Stimulated activated naive CD8-positive, alpha-beta T cell treated with anti-CD3 and anti-CD28 coated beads, Interleukin-15, amount 100 ng/mL, for 72 hours (primary cell): Measurements from ENCODE around the gene MMAA.
A peak's percentile ranks its signal among the peaks of the same experiment; 100 is the strongest.
"Not testable (repeated sequence)": the region's sequence is repeated elsewhere in the genome, so short reads cannot be mapped to it uniquely, and the experiment has no call there.

Experiments
- ATAC-seq: fragments of 150-1000 bp; cut with Tn5 transposase; 2 replicates; pipeline ENCODE4 v1.10.0; 2021; ENCODE audit warnings: mild to moderate bottlenecking, moderate library complexity
- DNase-seq, 2 donors: peaks; one replicate each; pipeline ENCODE4 v3.0.0; 2021 to 2022
- H3K27ac Mint-ChIP-seq, 2 donors: one replicate each; pipeline ENCODE4 v1.8.0; 2022; ENCODE audit warnings: mild to moderate bottlenecking in 2 of 2, mixed read lengths in 2 of 2, moderate library complexity in 2 of 2
- H3K27me3 Mint-ChIP-seq: one replicate; pipeline ENCODE4 v1.8.0; 2022; ENCODE audit warnings: mixed read lengths
- H3K4me1 Mint-ChIP-seq: one replicate; pipeline ENCODE4 v1.8.0; 2022; ENCODE audit warnings: mild to moderate bottlenecking, mixed read lengths
- H3K4me3 Mint-ChIP-seq, 2 donors: one replicate each; pipeline ENCODE4 v1.8.0; 2022; ENCODE audit warnings: mild to moderate bottlenecking in 2 of 2, mixed read lengths in 2 of 2, moderate library complexity in 1 of 2
- H3K9me3 Mint-ChIP-seq, 2 donors: one replicate each; pipeline ENCODE4 v1.8.0; 2022; ENCODE audit warnings: mixed read lengths in 2 of 2

Gene MMAA

GRCh38 chr4:145618932-145619638 lies at the start of gene MMAA:
TSS of gene MMAA (plus strand) at chr4:145619385. CDS start at chr4:145639140, 19,755 bp downstream.
- Mint-ChIP-seq H3K9me3 (peaks cover 5 to 7% of the 10 kb centered on the region in 2 donors), H3K4me3 (peak within 1 kb of the TSS; percentile 90 to 99), H3K27me3 (peaks cover 8% of the 10 kb centered on the region), H3K4me1 (peaks cover 49% of the 10 kb centered on the region), H3K27ac (peak within 1 kb of the TSS; percentile 99 to 100)
- DNase-seq: peak; percentile 96
- ATAC-seq: peak; percentile 94

- H3K27ac Mint-ChIP-seq, ATAC-seq, H3K4me3 Mint-ChIP-seq, H3K4me1 Mint-ChIP-seq, DNase-seq: not testable (repeated sequence)
- H3K9me3 Mint-ChIP-seq: peaks cover 18 to 21% of the 10 kb centered on the region in 2 donors
- peaks cover 47% of the 10 kb centered on the region for H3K27me3 Mint-ChIP-seq
These were observed 44.6 kb upstream of the MMAA start for GRCh38 chr4:145574546-145574945.

- Mint-ChIP-seq H3K27ac (no peak overlapping the region), H3K4me1 (no peaks in the 10 kb centered on the region), H3K27me3 (peaks cover 47% of the 10 kb centered on the region), H3K4me3 (no peak overlapping the region), H3K9me3 (peaks cover 5 to 13% of the 10 kb centered on the region in 2 donors)
- no peak for ATAC-seq
- no peak for DNase-seq
These were observed 38.3 kb upstream of the MMAA start for GRCh38 chr4:145580906-145581305.

- H3K4me3 Mint-ChIP-seq: no peak overlapping the region
- H3K27me3 Mint-ChIP-seq: peaks cover 36% of the 10 kb centered on the region
- DNase-seq (no peak), ATAC-seq (no peak)
- H3K4me1 Mint-ChIP-seq: no peaks in the 10 kb centered on the region
- H3K27ac Mint-ChIP-seq: no peak overlapping the region
- peaks cover 5 to 13% of the 10 kb centered on the region in 2 donors for H3K9me3 Mint-ChIP-seq
These were observed 35.8 kb upstream of the MMAA start for GRCh38 chr4:145583191-145584055.

GRCh38 chr4:145587088-145587754 lies 32.0 kb upstream of the MMAA start:
- no peak overlapping the region for H3K27ac Mint-ChIP-seq
- ATAC-seq: no peak
- DNase-seq: no peak
- H3K27me3 Mint-ChIP-seq: peaks cover 20% of the 10 kb centered on the region
- H3K4me1 Mint-ChIP-seq: no peaks in the 10 kb centered on the region
- H3K4me3 Mint-ChIP-seq: no peak overlapping the region
- H3K9me3 Mint-ChIP-seq: no peaks in the 10 kb centered on the region

- not testable (repeated sequence) for H3K4me1 Mint-ChIP-seq, H3K27ac Mint-ChIP-seq, H3K4me3 Mint-ChIP-seq, ATAC-seq, H3K9me3 Mint-ChIP-seq, DNase-seq
- peaks cover 33% of the 10 kb centered on the region for H3K27me3 Mint-ChIP-seq
These were observed 29.8 kb upstream of the MMAA start for GRCh38 chr4:145589381-145589780.

- no peak for ATAC-seq
- no peaks in the 10 kb centered on the region for H3K4me1 Mint-ChIP-seq
- no peak for DNase-seq
- no peak overlapping the region for H3K27ac Mint-ChIP-seq
- H3K9me3 Mint-ChIP-seq: peaks cover 0 to 4% of the 10 kb centered on the region in 2 donors
- H3K27me3 Mint-ChIP-seq: peaks cover 41% of the 10 kb centered on the region
- no peak overlapping the region for H3K4me3 Mint-ChIP-seq
These were observed 29.1 kb upstream of the MMAA start for GRCh38 chr4:145589916-145590702.

- Mint-ChIP-seq H3K27me3 (peaks cover 7% of the 10 kb centered on the region), H3K27ac (no peak overlapping the region), H3K4me1 (no peaks in the 10 kb centered on the region), H3K4me3 (no peak overlapping the region), H3K9me3 (peaks cover 15 to 17% of the 10 kb centered on the region in 2 donors)
- ATAC-seq: no peak
- no peak for DNase-seq
These were observed 16.9 kb upstream of the MMAA start for GRCh38 chr4:145602129-145602760.

GRCh38 chr4:145605941-145606340 lies 13.2 kb upstream of the MMAA start:
- Mint-ChIP-seq H3K27me3 (peaks cover 9% of the 10 kb centered on the region), H3K4me1 (no peaks in the 10 kb centered on the region), H3K27ac (no peak overlapping the region), H3K9me3 (peaks cover 15 to 17% of the 10 kb centered on the region in 2 donors), H3K4me3 (no peak overlapping the region)
- ATAC-seq: no peak
- DNase-seq: no peak

GRCh38 chr4:145609481-145610427 lies 9.4 kb upstream of the MMAA start:
- Mint-ChIP-seq H3K4me1 (peaks cover 15% of the 10 kb centered on the region), H3K9me3 (peaks cover 15 to 17% of the 10 kb centered on the region in 2 donors), H3K27me3 (peaks cover 30% of the 10 kb centered on the region), H3K4me3 (no peak overlapping the region), H3K27ac (no peak overlapping the region)
- ATAC-seq: peak; percentile 60
- peak; percentile 49 to 66 for DNase-seq

GRCh38 chr4:145613566-145614232 lies 5.5 kb upstream of the MMAA start:
- H3K27ac Mint-ChIP-seq: no peak overlapping the region
- H3K27me3 Mint-ChIP-seq: peaks cover 31% of the 10 kb centered on the region
- peak; percentile 73 for ATAC-seq
- DNase-seq: no peak
- peaks cover 23% of the 10 kb centered on the region for H3K4me1 Mint-ChIP-seq
- peak overlapping the region in 1 of 2 donors; percentile 39 for H3K4me3 Mint-ChIP-seq
- no peaks in the 10 kb centered on the region for H3K9me3 Mint-ChIP-seq

GRCh38 chr4:145614233-145614610 lies 5.0 kb upstream of the MMAA start:
- ATAC-seq: no peak

GRCh38 chr4:145618210-145618931 lies 814 bp upstream of the MMAA start:
- Mint-ChIP-seq H3K4me3 (peak overlapping the region; percentile 90 to 99), H3K9me3 (peaks cover 5 to 7% of the 10 kb centered on the region in 2 donors), H3K4me1 (peaks cover 49% of the 10 kb centered on the region), H3K27me3 (peaks cover 10% of the 10 kb centered on the region), H3K27ac (peak overlapping the region; percentile 99 to 100)
- ATAC-seq (no peak), DNase-seq (peak in 1 of 2 donors; percentile 20)

More at GRCh38 chr4:145614233-145614610, 5.0 kb upstream of the MMAA start:
- Mint-ChIP-seq H3K4me3 (peak overlapping the region in 1 of 2 donors; percentile 39), H3K27ac (no peak overlapping the region), H3K9me3 (no peaks in the 10 kb centered on the region), H3K4me1 (peaks cover 23% of the 10 kb centered on the region), H3K27me3 (peaks cover 31% of the 10 kb centered on the region)
- DNase-seq: no peak
